IMR-90 (cell line): ENCODE data around the gene AGAP1. TPM values are rescaled to one million over a fixed set of nuclear protein-coding genes. Genes with fewer than 3 reads are reported as not detected.
A peak's percentile ranks its signal among the peaks of the same experiment; 100 is the strongest.

ENCODE experiments used
- ATAC-seq: fragments of 200-7000 bp; cut with Tn5 transposase; 2 replicates; pipeline ENCODE4 v1.9.1; 2020; ENCODE audit warnings: low read depth, mild to moderate bottlenecking, moderate library complexity
- BruUV-seq: library from RNA; stranded (reverse); fragments of 400-500 nt; replicated peaks from 2 replicates; lab custom pipeline; 2021; lab: Mats Ljungman, UMichigan
- CTCF ChIA-PET: fragments of 300-600 bp; formaldehyde crosslinking; extraction: SDS; loops from one replicate; lab custom pipeline; 2021; ENCODE audit warnings: antibody characterized with exemption; lab: Yijun Ruan, JAX
- POLR2A ChIA-PET: fragments of 300-600 bp; sonication (Branson Sonifier 250); formaldehyde crosslinking; loops from one replicate; lab custom pipeline; 2022; ENCODE audit warnings: antibody characterized with exemption; ENCODE audit not compliant: unreplicated experiment; lab: Charles Lee
- DNase-seq: peaks from one replicate; pipeline ENCODE4 v3.0.0; 2013
- H2AFZ ChIP-seq: replicated peaks from 2 replicates; pipeline ENCODE3; 2013; ENCODE audit warnings: low read length, mild to moderate bottlenecking; ENCODE audit not compliant: poor library complexity
- H2AK5ac ChIP-seq: 2 replicates; pipeline ENCODE4 v1.6.1; 2013; ENCODE audit warnings: low read depth, low read length, inconsistent platforms
- H2AK9ac ChIP-seq: replicated peaks from 2 replicates; pipeline ENCODE3; 2013; ENCODE audit warnings: mild to moderate bottlenecking, low read depth, low read length, moderate library complexity; ENCODE audit not compliant: poor library complexity
- H2BK120ac ChIP-seq: 2 replicates; pipeline ENCODE4 v1.6.1; 2013; ENCODE audit warnings: low read depth, low read length, inconsistent platforms
- H2BK15ac ChIP-seq: 3 replicates; pipeline ENCODE4 v1.6.1; 2013; ENCODE audit warnings: low read depth, low read length, inconsistent platforms
- H2BK20ac ChIP-seq: 2 replicates; pipeline ENCODE4 v1.6.1; 2013; ENCODE audit warnings: low read depth, mild to moderate bottlenecking, inconsistent platforms, low read length, moderate library complexity
- H2BK5ac ChIP-seq: 2 replicates; pipeline ENCODE4 v1.6.1; 2013; ENCODE audit warnings: mild to moderate bottlenecking, low read depth, low read length, inconsistent platforms; ENCODE audit not compliant: poor library complexity, severe bottlenecking
- H3K14ac ChIP-seq: replicated peaks from 2 replicates; pipeline ENCODE4 v1.6.1; 2013; ENCODE audit warnings: low read depth, low read length, inconsistent platforms
- H3K18ac ChIP-seq: 2 replicates; pipeline ENCODE4 v1.6.1; 2013; ENCODE audit warnings: low read depth, low read length, control low read depth
- H3K23ac ChIP-seq: 2 replicates; pipeline ENCODE4 v1.6.1; 2013; ENCODE audit warnings: low read depth, low read length, inconsistent platforms
- H3K27ac ChIP-seq: 2 replicates; pipeline ENCODE4 v1.5.1; 2013; ENCODE audit warnings: mild to moderate bottlenecking, control low read depth, low read length; ENCODE audit not compliant: insufficient read depth
- H3K27me3 ChIP-seq: 2 replicates; pipeline ENCODE4 v1.6.1; 2013; ENCODE audit warnings: low read length; ENCODE audit not compliant: control insufficient read depth, insufficient read depth
- H3K36me3 ChIP-seq: 2 replicates; pipeline ENCODE4 v1.6.1; 2013; ENCODE audit warnings: low read length, mixed read lengths; ENCODE audit not compliant: control insufficient read depth, insufficient read depth
- H3K4ac ChIP-seq: 2 replicates; pipeline ENCODE4 v1.6.1; 2013; ENCODE audit warnings: low read depth, low read length, inconsistent platforms
- H3K4me1 ChIP-seq: 2 replicates; pipeline ENCODE4 v1.6.1; 2013; ENCODE audit warnings: low read length, mixed read lengths; ENCODE audit not compliant: control insufficient read depth, insufficient read depth
- H3K4me2 ChIP-seq: 2 replicates; pipeline ENCODE4 v1.6.1; 2013; ENCODE audit warnings: low read depth, mild to moderate bottlenecking, control low read depth, low read length, moderate library complexity
- H3K4me3 ChIP-seq: 2 replicates; pipeline ENCODE4 v1.5.1; 2013; ENCODE audit warnings: low read depth, mild to moderate bottlenecking, control low read depth, low read length, moderate library complexity; ENCODE audit not compliant: insufficient read depth
- H3K56ac ChIP-seq: 2 replicates; pipeline ENCODE4 v1.6.1; 2013; ENCODE audit warnings: low read length, inconsistent platforms; ENCODE audit not compliant: insufficient read depth; ENCODE audit errors: extremely low read depth
- H3K79me1 ChIP-seq, 2 experiments: 2 replicates each; pipeline ENCODE4 v1.6.1; 2013; ENCODE audit warnings: low read length in 2 of 2, inconsistent platforms in 1 of 2, low read depth in 1 of 2
- H3K9ac ChIP-seq: 2 replicates; pipeline ENCODE4 v1.6.1; 2013; ENCODE audit warnings: low read depth, low read length, control low read depth
- H3K9me1 ChIP-seq: 2 replicates; pipeline ENCODE4 v1.6.1; 2013; ENCODE audit warnings: low read length, inconsistent platforms; ENCODE audit not compliant: insufficient read depth
- H3K9me3 ChIP-seq: 2 replicates; pipeline ENCODE4 v1.6.1; 2013; ENCODE audit warnings: low read length; ENCODE audit not compliant: control insufficient read depth, insufficient read depth
- H4K20me1 ChIP-seq: 2 replicates; pipeline ENCODE4 v1.6.1; 2013; ENCODE audit warnings: low read length, inconsistent platforms; ENCODE audit not compliant: insufficient read depth
- H4K5ac ChIP-seq: 2 replicates; pipeline ENCODE4 v1.6.1; 2013; ENCODE audit warnings: mild to moderate bottlenecking, low read depth, low read length, control low read depth
- H4K8ac ChIP-seq, 2 experiments: 2 replicates each; pipeline ENCODE4 v1.6.1; 2013; ENCODE audit warnings: low read depth in 2 of 2, low read length in 2 of 2, control low read depth in 1 of 2, inconsistent platforms in 1 of 2
- H4K91ac ChIP-seq: 2 replicates; pipeline ENCODE4 v1.6.1; 2013; ENCODE audit warnings: low read depth, low read length, inconsistent platforms; ENCODE audit not compliant: insufficient read depth
- BHLHE40 ChIP-seq: fragments of 150-350 bp; IDR thresholded peaks from 2 replicates; pipeline ENCODE4 v1.6.1; 2016; ENCODE audit warnings: mild to moderate bottlenecking, low read depth, low read length
- CHD1 ChIP-seq: IDR thresholded peaks from 2 replicates; pipeline ENCODE4 v1.6.1; 2012; ENCODE audit warnings: low read depth, low read length, improper control_type of control experiment
- CTCF ChIP-seq: conservative IDR thresholded peaks from 2 replicates; pipeline ENCODE4 v1.5.1; 2012; ENCODE audit warnings: mild to moderate bottlenecking, low read depth, low read length, improper control_type of control experiment
- ELK1 ChIP-seq: fragments of 150-350 bp; IDR thresholded peaks from 2 replicates; pipeline ENCODE4 v1.6.1; 2016; ENCODE audit warnings: low read depth, mild to moderate bottlenecking, low read length, moderate library complexity, borderline replicate concordance
- FOS ChIP-seq: fragments of 150-350 bp; IDR thresholded peaks from 2 replicates; pipeline ENCODE4 v1.6.1; 2016; ENCODE audit warnings: low read depth, low read length
- MAFK ChIP-seq: IDR thresholded peaks from 2 replicates; pipeline ENCODE4 v1.6.1; 2012; ENCODE audit warnings: low read depth, low read length, improper control_type of control experiment
- MAZ ChIP-seq: IDR thresholded peaks from 2 replicates; pipeline ENCODE4 v1.6.1; 2012; ENCODE audit warnings: low read depth, mild to moderate bottlenecking, low read length, improper control_type of control experiment, moderate library complexity, borderline replicate concordance
- MXI1 ChIP-seq: IDR thresholded peaks from 2 replicates; pipeline ENCODE4 v1.6.1; 2012; ENCODE audit warnings: low read depth, mild to moderate bottlenecking, low read length, moderate library complexity, borderline replicate concordance
- NFE2L2 ChIP-seq: fragments of 150-350 bp; IDR thresholded peaks from 2 replicates; pipeline ENCODE4 v1.6.1; 2016; ENCODE audit warnings: low read depth, mild to moderate bottlenecking, low read length
- POLR2A ChIP-seq: IDR thresholded peaks from 2 replicates; pipeline ENCODE4 v1.6.1; 2012; ENCODE audit warnings: mild to moderate bottlenecking, low read depth, low read length
- RCOR1 ChIP-seq: IDR thresholded peaks from 2 replicates; pipeline ENCODE4 v1.6.1; 2012; ENCODE audit warnings: mild to moderate bottlenecking, low read length, improper control_type of control experiment; ENCODE audit not compliant: insufficient replicate concordance
- RFX5 ChIP-seq: IDR thresholded peaks from 2 replicates; pipeline ENCODE4 v1.8.0; 2012; ENCODE audit warnings: low read depth, mild to moderate bottlenecking, low read length, moderate library complexity
- SMC3 ChIP-seq: fragments of 150-350 bp; IDR thresholded peaks from 2 replicates; pipeline ENCODE4 v1.6.1; 2016; ENCODE audit warnings: low read depth, mild to moderate bottlenecking, antibody characterized with exemption, low read length, moderate library complexity
- USF2 ChIP-seq: fragments of 150-350 bp; IDR thresholded peaks from 2 replicates; pipeline ENCODE4 v1.6.1; 2017; ENCODE audit warnings: mild to moderate bottlenecking, antibody characterized with exemption, low read length, low read depth
- WGBS, 2 experiments: methylation state at CpG; one replicate each; pipeline versions ENCODE4 v1.1.5 to v1.1.7; 2013; ENCODE audit warnings: missing lambda C conversion rate in 2 of 2; ENCODE audit not compliant: insufficient read length in 1 of 2; ENCODE audit errors: extremely low coverage in 2 of 2; 5-methylcytosine and 5-hydroxymethylcytosine counted together
- dilution Hi-C: fragments of 300-500 bp; cut with HindIII; formaldehyde crosslinking; loops from one replicate; pipeline ENCODE4 v1.14.3; 2018; ENCODE audit warnings: low sequenced_read_pairs; ENCODE audit not compliant: unreplicated experiment
- in situ Hi-C: fragments of 300-500 bp; cut with MboI; formaldehyde crosslinking; loops from 3 replicates; pipeline ENCODE4 v1.14.3; 2019; ENCODE audit warnings: low sequenced_read_pairs, inconsistent platforms, mixed read lengths
- intact Hi-C: fragments of 100-400 bp; cut with micrococcal nuclease; formaldehyde crosslinking; loops from 2 replicates; pipeline ENCODE4 v1.10.0; 2022
- polyA plus RNA-seq, 3 experiments: library from polyadenylated mRNA; depleted of rRNA; stranded (reverse); fragments of >200 nt; gene quantifications; 2 replicates each; pipeline ENCODE4 v1.2.3, GENCODE V29; 2012; ENCODE audit warnings: low replicate concordance in 1 of 3
- total RNA-seq: library from RNA; depleted of rRNA; stranded (reverse); fragments of >200 nt; gene quantifications from 2 replicates; pipeline ENCODE4 v1.2.3, GENCODE V29; 2012

The AGAP1 gene
- total and polyA plus RNA-seq, 2 of the 4 experiments (the other 2 are of a cell fraction): 15.1 to 16.4 TPM

- H3K14ac ChIP-seq: no peak overlapping the region; the same call in 1 of the 2 replicates
- H3K27me3 ChIP-seq: no peaks in the 10 kb centered on the region
- H4K8ac ChIP-seq: peak overlapping the region; percentile 13 to 34; a peak in 2 of 4 replicates
- peaks cover 19% of the 10 kb centered on the region for H3K4me1 ChIP-seq
- no peak overlapping the region for H3K27ac ChIP-seq
- intact Hi-C loops: loop anchor here (5.0 kb wide), 1 partner anchor 68 kb away; no protein-coding TSS in a partner anchor
- no peak overlapping the region for H2AK5ac ChIP-seq
- H3K18ac ChIP-seq: peak overlapping the region; percentile 11; the same call in 1 of the 2 replicates
- H4K91ac ChIP-seq: peak overlapping the region; percentile 30; the same call in 1 of the 2 replicates
- in situ Hi-C loops: no loop called here
- peak overlapping the region; percentile 6 for H4K5ac ChIP-seq
- no peak overlapping the region for H2AFZ ChIP-seq
- TF ChIP-seq RFX5 (no peak), POLR2A (no peak), FOS (no peak), SMC3 (no peak), BHLHE40 (no peak), MXI1 (no peak), NFE2L2 (no peak), CHD1 (no peak), RCOR1 (no peak), MAZ (no peak), ELK1 (no peak), MAFK (no peak), CTCF (no peak), USF2 (no peak)
- peak; percentile 5; the same call in 1 of the 2 replicates for ATAC-seq
- H3K9me1 ChIP-seq: peaks cover 19% of the 10 kb centered on the region
- no peak overlapping the region for H2BK20ac ChIP-seq
- ChIA-PET CTCF (interaction anchor here (1.4 kb wide), 1 partner anchor 47 kb away, joined by 3 read pairs; no protein-coding TSS in a partner anchor), POLR2A (no interaction called here)
- H3K4me3 ChIP-seq: no peak overlapping the region
- peak overlapping the region; percentile 33; the same call in 1 of the 2 replicates for H3K4ac ChIP-seq
- H3K79me1 ChIP-seq: peaks cover 33 to 84% of the 10 kb centered on the region in 2 experiments; a peak in 3 of 4 replicates
- no peak overlapping the region for H2AK9ac ChIP-seq
- no peaks in the 10 kb centered on the region for H3K9me3 ChIP-seq
- no peak overlapping the region for H2BK15ac ChIP-seq
- dilution Hi-C loops: no loop called here
- no peak overlapping the region for H3K56ac ChIP-seq
- H3K9ac ChIP-seq: no peak overlapping the region
- no TSS peak for BruUV-seq
- WGBS, 2 experiments: 90% methylated on average over 2 of the region's 12 CpGs; no CpG with 5 or more reads in 1 of the 2 experiments
- no peaks in the 10 kb centered on the region for H3K36me3 ChIP-seq
- H3K4me2 ChIP-seq: no peak overlapping the region
- peak overlapping the region; percentile 60 for H2BK120ac ChIP-seq
- no peak for DNase-seq
- 0 out of 2 replicates have a peak overlapping the region, but pooled peaks have one; percentile 16 for H3K23ac ChIP-seq
- no peak overlapping the region for H2BK5ac ChIP-seq
- H4K20me1 ChIP-seq: peaks cover 37% of the 10 kb centered on the region
These were observed 10.8 kb downstream of the AGAP1 start for GRCh38 chr2:235504441-235505180.
